PC-3 (cell line): ENCODE results near the gene TALDO1.

Experiments
- CTCF ChIP-seq: fragments of 300-600 bp; sonication (generic); conservative IDR thresholded peaks from 2 replicates; pipeline ENCODE4 v1.5.1; 2017; ENCODE audit warnings: antibody characterized with exemption, low read depth, mild to moderate bottlenecking, low read length
- EZH2 ChIP-seq: fragments of 300-600 bp; sonication (generic); IDR thresholded peaks from one replicate; pipeline ENCODE4 v1.6.1; 2017; ENCODE audit warnings: antibody characterized with exemption, mild to moderate bottlenecking, low read length; ENCODE audit not compliant: unreplicated experiment

GRCh38 chr11:723120-723883, 24.0 kb upstream of the TALDO1 start:
- TF ChIP-seq CTCF (peak; percentile 67), EZH2 (no peak)
